KOPT-K1 (cell line): Measurements from ENCODE around the gene RPS15.
"Not testable (repeated sequence)": the region's sequence is repeated elsewhere in the genome, so short reads cannot be mapped to it uniquely, and the experiment has no call there.

ENCODE experiments used
- H3K27ac ChIP-seq: fragments of 200-600 bp; sonication (generic); 2 replicates; pipeline ENCODE4 v1.5.1; 2016; ENCODE audit warnings: antibody characterized with exemption, mild to moderate bottlenecking, low read depth, low read length; ENCODE audit not compliant: poor library complexity, severe bottlenecking
- H3K36me3 ChIP-seq: fragments of 200-600 bp; sonication (generic); 2 replicates; pipeline ENCODE4 v1.5.1; 2017; ENCODE audit warnings: antibody characterized with exemption, mild to moderate bottlenecking, low read length, moderate library complexity; ENCODE audit not compliant: insufficient read depth
- H3K9me3 ChIP-seq: fragments of 200-600 bp; sonication (generic); 2 replicates; pipeline ENCODE4 v1.5.1; 2017; ENCODE audit warnings: antibody characterized with exemption, low read length, mild to moderate bottlenecking; ENCODE audit not compliant: insufficient read depth, poor library complexity, severe bottlenecking

The RPS15 gene

DNA sequence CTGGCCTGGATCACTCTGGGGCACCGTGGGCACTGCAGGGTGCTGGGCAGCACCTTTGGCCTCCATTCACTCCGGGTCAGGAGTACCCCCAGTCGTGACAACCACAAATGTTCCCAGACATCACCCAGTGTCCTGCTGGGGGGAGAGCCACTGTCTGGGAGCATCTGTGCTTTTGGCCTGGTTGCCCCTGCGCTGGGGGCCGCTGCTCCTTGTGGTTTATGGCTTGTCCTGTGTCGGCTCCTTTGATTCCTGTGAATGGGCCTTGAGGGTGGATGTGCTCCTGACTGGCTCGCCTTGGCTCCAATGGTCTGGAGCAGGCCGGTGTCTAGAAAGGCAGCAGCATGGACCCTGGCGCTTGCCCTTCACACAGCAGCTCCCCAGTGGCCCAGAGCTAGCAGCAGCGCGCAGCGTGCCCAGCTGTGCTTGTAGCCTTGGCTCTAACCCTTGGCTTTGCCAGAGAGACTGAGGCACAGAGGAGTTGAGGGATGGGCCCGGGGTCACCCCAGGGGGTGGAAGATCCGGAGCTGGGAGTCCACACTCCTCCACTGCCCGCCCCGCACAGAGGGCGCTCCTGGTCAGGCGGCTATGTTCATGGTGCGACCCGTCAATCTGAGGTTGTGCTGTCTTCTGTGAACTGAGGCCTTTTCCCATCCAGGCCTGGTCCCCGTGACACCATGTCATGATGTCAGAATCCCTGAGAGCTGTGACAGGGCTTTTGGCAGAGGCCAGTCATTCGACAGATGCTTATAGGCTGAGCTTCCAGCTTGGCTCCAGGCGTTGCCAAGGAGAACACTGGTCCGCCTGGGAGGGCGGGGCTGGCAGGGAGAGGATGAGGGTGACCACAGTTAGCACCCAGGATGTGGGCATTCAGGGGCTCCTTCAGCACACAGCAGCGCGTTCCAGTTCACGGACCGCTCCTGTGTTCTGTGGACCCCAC is 26.7 kb upstream of the RPS15 start:
- Histone ChIP-seq H3K27ac (no peak overlapping the region), H3K9me3 (no peaks in the 10 kb centered on the region), H3K36me3 (peaks cover 76% of the 10 kb centered on the region)

DNA sequence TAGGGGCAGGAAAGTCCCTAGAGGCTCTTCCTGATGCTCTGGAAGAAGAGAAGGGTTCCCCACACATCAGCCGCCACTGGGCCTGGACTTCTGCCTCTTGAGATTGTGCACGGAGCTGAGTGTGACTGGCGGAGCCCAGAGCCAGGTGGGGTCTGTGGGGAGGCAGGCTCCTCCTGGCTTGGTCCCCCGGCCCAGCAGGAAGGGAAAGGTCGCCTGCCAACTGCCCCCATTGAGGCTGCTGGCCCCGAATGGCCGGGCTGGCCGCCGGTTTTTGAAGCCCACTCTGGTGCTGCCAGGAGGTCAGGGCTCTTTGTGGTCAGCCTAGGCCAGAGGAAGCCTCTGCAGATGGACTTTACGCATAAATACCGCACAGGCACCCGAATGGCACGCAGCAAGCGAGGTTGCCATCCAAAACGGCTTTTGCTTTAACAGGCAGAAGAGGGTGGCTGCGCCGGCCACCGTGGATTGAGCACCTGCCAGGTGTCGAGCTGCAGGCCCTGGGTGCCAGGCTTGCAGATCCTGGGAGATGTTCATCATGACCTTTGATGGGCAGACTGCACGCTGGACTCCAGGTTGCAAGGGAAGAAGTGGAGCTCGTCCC is 25.8 kb upstream of the RPS15 start:
- Histone ChIP-seq H3K9me3 (no peaks in the 10 kb centered on the region), H3K36me3 (peaks cover 85% of the 10 kb centered on the region), H3K27ac (no peak overlapping the region)

DNA sequence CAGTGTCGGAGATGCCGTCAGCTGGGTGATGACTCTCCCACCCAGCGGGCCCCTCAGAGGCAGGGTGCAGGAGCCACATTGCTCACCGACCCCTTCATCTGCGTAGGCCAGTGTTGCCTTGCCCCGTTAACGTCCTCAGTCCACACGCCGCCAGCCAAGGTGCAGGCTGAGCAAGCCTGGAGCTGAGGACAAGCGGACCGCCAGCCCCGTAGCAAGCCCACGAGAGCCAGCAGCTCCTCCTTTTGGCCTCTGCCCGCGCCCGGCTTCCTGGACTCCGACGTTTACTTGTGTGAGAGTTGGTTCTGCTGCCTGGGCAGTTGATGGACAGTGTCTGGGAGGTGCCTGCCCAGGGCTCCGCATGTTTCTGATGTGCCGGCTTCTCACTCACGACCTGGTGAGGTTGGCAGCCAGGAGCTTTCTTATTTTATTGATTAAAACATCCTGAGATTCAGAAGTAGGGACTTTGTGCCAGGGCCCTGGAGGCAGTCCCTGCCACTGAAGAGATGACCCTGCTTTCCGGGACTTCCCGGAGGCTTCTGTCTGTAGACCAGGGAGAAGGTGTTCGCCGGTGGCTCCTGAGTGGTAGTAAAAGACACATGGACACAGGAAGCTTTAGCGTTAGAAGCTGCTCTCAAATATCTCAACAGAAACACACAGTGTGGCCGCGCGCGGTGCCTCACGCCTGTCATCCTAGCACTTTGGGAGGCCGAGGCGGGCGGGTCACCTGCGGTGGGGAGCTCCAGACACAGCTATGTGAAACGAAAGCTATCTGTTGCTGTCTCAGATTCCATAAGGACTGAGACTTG is 25.0 kb upstream of the RPS15 start:
- H3K27ac ChIP-seq: no peak overlapping the region
- peaks cover 93% of the 10 kb centered on the region for H3K36me3 ChIP-seq
- H3K9me3 ChIP-seq: no peaks in the 10 kb centered on the region

GRCh38 chr19:1416014-1416841 is 22.0 kb upstream of the RPS15 start:
- Histone ChIP-seq H3K9me3 (no peaks in the 10 kb centered on the region), H3K27ac (no peak overlapping the region), H3K36me3 (peaks cover 96% of the 10 kb centered on the region)

- peaks cover 96% of the 10 kb centered on the region for H3K36me3 ChIP-seq
- no peak overlapping the region for H3K27ac ChIP-seq
- no peaks in the 10 kb centered on the region for H3K9me3 ChIP-seq
These were observed 21.1 kb upstream of the RPS15 start for GRCh38 chr19:1417145-1417544.

GRCh38 chr19:1417681-1418495 is 20.3 kb upstream of the RPS15 start:
- H3K36me3 ChIP-seq: peaks cover 96% of the 10 kb centered on the region
- H3K27ac ChIP-seq: no peak overlapping the region
- H3K9me3 ChIP-seq: no peaks in the 10 kb centered on the region

GRCh38 chr19:1418496-1418775 is 19.8 kb upstream of the RPS15 start:
- Histone ChIP-seq H3K27ac (no peak overlapping the region), H3K36me3 (peaks cover 96% of the 10 kb centered on the region), H3K9me3 (no peaks in the 10 kb centered on the region)

GRCh38 chr19:1418951-1419738 is 19.1 kb upstream of the RPS15 start:
- H3K36me3 ChIP-seq: peaks cover 96% of the 10 kb centered on the region

GRCh38 chr19:1420085-1420484 is 18.1 kb upstream of the RPS15 start:
- H3K27ac ChIP-seq, H3K9me3 ChIP-seq: not testable (repeated sequence)
- H3K36me3 ChIP-seq: peaks cover 96% of the 10 kb centered on the region

More at GRCh38 chr19:1418951-1419738, 19.1 kb upstream of the RPS15 start:
- no peaks in the 10 kb centered on the region for H3K9me3 ChIP-seq
- H3K27ac ChIP-seq: no peak overlapping the region

- H3K36me3 ChIP-seq: peaks cover 98% of the 10 kb centered on the region
- H3K27ac ChIP-seq: no peak overlapping the region
- H3K9me3 ChIP-seq: no peaks in the 10 kb centered on the region
These were observed 17.6 kb upstream of the RPS15 start for GRCh38 chr19:1420590-1420989.

DNA sequence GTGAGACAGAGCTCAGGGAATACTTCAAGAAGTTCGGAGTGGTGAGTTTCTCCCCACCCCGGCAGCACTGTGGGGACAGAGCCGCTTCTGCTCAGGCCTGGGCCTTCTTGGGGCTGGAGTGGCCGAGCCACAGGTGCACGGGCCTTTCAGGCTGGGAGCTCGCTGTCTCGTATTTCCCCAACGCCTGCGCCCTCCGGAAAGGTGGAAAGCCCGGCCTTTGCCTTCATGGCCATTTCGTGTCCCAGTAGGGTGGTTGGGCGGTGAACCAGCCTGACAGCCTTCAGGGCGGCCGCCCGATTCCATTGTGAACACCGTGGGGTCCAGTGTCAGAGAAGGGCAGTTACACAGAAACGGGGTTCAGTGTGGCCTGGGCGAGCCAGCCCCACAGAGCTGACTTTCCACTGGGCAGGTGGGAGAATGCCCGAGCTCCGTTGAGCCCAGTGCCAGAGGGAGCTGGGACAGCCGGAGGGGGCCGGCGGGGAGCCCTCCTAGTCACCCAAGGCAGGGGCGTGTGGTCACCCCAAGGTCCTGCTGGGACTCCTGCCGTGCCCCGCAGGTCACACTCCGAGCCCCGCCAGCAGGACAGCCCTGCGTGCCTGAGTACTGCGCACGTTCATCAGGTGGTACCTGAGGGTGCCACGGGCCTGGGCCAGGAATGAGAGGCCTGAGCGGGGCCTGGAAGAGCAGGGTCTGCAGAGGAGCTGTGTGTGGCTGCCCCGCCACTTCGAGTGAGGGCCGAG is 16.8 kb upstream of the RPS15 start:
- H3K36me3 ChIP-seq: peaks cover 98% of the 10 kb centered on the region
- H3K9me3 ChIP-seq: no peaks in the 10 kb centered on the region
- H3K27ac ChIP-seq: no peak overlapping the region

- Histone ChIP-seq H3K36me3 (peaks cover 98% of the 10 kb centered on the region), H3K27ac (no peak overlapping the region)
These were observed 16.3 kb upstream of the RPS15 start for GRCh38 chr19:1421958-1422305.

GRCh38 chr19:1422360-1422759 is 15.8 kb upstream of the RPS15 start:
- no peak overlapping the region for H3K27ac ChIP-seq
- peaks cover 98% of the 10 kb centered on the region for H3K36me3 ChIP-seq
- H3K9me3 ChIP-seq: no peaks in the 10 kb centered on the region

More at GRCh38 chr19:1421958-1422305, 16.3 kb upstream of the RPS15 start:
- H3K9me3 ChIP-seq: no peaks in the 10 kb centered on the region
